ENCODE data around the gene PICALM.

PICALM gene

DNA sequence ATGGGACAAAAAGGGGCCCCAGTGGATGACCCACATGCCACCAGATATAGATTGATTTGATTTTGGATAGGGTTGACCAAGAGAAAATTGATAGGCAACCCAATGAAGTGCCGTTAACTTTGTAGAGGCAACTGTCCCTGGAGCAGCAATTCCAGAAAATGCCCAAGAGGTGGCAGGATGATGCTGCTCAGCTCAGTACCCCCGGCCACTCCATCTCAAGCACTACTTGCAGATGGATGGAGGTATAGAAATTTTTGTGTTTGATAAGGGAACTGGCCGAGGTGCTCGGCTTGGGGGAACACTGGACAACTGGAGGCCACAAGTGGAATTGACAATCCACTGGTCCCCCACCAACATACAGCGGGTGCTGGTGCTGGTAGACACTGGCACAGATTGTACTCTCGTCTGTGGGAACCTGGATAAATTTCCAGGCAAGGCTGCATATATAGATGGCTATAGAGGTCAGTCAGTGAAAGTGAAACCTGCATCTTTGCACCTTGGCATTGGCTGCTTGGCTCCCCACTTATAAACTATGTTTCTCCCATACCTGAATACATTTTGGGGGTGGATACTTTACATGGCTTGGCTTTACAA is 127.4 kb downstream of the PICALM start:
- Mint-ChIP-seq H3K27me3 (ENCODE audit: low read depth) (no peaks in the 10 kb centered on the region), H3K4me1 (no peaks in the 10 kb centered on the region), H3K9me3 (peaks cover 15% of the 10 kb centered on the region), H3K36me3 (ENCODE audit: low read depth) (peaks cover 7% of the 10 kb centered on the region), H3K27ac (no peak overlapping the region), H3K4me3 (no peak overlapping the region)
- TF ChIP-seq, protein P1, sequence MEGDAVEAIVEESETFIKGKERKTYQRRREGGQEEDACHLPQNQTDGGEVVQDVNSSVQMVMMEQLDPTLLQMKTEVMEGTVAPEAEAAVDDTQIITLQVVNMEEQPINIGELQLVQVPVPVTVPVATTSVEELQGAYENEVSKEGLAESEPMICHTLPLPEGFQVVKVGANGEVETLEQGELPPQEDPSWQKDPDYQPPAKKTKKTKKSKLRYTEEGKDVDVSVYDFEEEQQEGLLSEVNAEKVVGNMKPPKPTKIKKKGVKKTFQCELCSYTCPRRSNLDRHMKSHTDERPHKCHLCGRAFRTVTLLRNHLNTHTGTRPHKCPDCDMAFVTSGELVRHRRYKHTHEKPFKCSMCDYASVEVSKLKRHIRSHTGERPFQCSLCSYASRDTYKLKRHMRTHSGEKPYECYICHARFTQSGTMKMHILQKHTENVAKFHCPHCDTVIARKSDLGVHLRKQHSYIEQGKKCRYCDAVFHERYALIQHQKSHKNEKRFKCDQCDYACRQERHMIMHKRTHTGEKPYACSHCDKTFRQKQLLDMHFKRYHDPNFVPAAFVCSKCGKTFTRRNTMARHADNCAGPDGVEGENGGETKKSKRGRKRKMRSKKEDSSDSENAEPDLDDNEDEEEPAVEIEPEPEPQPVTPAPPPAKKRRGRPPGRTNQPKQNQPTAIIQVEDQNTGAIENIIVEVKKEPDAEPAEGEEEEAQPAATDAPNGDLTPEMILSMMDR (IDR thresholded peaks at IDR 0.05; ENCODE audit: unreplicated experiment in 3 of 3), result peak; percentile 21 to 40 (median 40)

DNA sequence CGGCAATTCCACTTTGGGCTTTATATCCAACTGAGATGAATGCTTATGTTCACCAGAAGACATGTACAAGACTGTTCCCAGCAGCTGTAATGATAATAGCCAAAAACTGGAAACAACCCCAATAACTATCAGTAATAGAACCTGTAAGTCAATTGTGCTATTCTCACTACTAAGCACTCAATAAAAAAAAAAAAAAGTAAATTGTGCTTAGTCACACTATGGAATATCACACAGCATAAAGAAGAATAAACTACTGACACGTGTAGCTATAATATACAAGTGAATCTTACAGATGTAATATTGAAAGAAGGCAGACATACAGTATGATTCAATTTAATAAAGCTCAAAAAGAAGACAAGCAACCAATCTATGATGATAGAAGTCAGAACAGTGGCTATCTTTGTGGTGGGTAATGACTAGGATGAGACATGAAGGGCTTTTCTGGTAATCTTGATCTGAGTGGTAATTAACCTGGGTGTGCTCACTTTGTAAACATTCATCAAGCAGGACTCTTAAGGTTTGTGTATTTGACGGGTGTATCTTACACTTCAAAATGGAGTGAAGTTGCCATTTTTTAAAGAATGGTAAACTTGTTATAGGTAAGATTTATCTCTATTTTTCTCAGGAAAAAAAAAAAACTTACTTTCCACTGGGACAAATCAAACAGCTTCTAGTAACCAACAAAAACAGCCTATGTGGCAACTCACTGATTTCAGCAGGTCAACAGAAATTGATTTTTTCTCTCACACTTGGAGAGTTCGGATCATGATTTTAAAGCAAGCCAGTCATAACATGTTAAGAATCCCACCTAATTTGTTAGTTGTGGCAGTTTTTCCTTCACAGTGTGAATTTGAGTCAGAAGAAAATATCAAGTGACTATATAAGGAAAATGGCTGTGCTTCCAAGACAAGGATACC is 129.5 kb downstream of the PICALM start:
- no peaks in the 10 kb centered on the region for H3K36me3 Mint-ChIP-seq (ENCODE audit: low read depth)
- H3K9me3 Mint-ChIP-seq, result peaks cover 7% of the 10 kb centered on the region
- no peaks in the 10 kb centered on the region for H3K27me3 Mint-ChIP-seq (ENCODE audit: low read depth)
- H3K27ac Mint-ChIP-seq, result no peak overlapping the region
- H3K4me3 Mint-ChIP-seq, result no peak overlapping the region
- H3K4me1 Mint-ChIP-seq, result no peaks in the 10 kb centered on the region
- TF ChIP-seq, protein P1 (IDR thresholded peaks at IDR 0.05; ENCODE audit: unreplicated experiment in 3 of 3), result no peak

DNA sequence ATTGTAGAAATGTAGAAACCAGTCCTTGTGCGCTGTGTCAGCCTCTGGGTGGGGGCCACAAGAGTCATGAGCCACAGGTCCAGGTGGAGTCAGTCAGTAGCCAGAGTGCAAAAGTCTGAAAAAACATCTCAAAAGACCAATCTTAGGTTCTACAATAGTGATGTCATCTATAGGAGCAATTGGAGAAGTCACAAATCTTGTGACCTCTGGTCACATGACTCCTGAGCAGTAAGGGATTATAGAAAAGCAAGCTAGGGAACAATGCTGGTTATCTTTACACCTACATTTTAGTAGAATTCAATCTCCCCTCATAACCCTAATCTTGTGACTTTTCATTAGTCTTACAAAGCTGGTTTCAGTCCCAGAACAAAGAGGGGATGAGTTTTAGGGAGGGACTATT is 131.0 kb downstream of the PICALM start:
- Mint-ChIP-seq H3K4me3 (no peak overlapping the region), H3K36me3 (ENCODE audit: low read depth) (no peaks in the 10 kb centered on the region), H3K9me3 (peaks cover 7% of the 10 kb centered on the region), H3K4me1 (no peaks in the 10 kb centered on the region), H3K27me3 (ENCODE audit: low read depth) (no peaks in the 10 kb centered on the region), H3K27ac (no peak overlapping the region)
- TF ChIP-seq, protein P1 (IDR thresholded peaks at IDR 0.05; ENCODE audit: unreplicated experiment in 3 of 3), result no peak

DNA sequence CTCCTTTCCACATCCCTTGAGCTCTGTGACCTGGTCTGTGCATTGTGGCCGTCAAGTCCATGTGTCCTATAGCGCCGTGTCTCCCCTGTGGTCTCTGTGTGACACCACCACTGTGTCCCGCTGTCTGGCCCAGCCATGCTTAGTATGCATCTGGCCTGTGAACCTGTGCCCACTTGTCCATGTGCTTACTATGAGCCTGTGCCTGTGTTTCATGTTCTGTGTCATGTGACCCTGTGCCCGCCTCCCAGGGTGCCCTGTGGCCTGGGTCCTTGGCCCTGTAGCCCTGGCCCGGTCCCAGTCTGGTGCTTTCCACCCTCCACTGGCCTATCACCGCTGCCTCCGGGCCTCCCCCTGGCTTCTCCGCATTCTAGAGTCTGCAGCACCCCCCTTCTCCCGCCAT is 133.1 kb downstream of the PICALM start:
- no peaks in the 10 kb centered on the region for H3K36me3 Mint-ChIP-seq (ENCODE audit: low read depth)
- H3K27me3 Mint-ChIP-seq (ENCODE audit: low read depth), result no peaks in the 10 kb centered on the region
- TF ChIP-seq, protein P1 (IDR thresholded peaks at IDR 0.05; ENCODE audit: unreplicated experiment in 3 of 3), result no peak
- peaks cover 11% of the 10 kb centered on the region for H3K9me3 Mint-ChIP-seq
- no peak overlapping the region for H3K4me3 Mint-ChIP-seq
- no peaks in the 10 kb centered on the region for H3K4me1 Mint-ChIP-seq
- no peak overlapping the region for H3K27ac Mint-ChIP-seq

DNA sequence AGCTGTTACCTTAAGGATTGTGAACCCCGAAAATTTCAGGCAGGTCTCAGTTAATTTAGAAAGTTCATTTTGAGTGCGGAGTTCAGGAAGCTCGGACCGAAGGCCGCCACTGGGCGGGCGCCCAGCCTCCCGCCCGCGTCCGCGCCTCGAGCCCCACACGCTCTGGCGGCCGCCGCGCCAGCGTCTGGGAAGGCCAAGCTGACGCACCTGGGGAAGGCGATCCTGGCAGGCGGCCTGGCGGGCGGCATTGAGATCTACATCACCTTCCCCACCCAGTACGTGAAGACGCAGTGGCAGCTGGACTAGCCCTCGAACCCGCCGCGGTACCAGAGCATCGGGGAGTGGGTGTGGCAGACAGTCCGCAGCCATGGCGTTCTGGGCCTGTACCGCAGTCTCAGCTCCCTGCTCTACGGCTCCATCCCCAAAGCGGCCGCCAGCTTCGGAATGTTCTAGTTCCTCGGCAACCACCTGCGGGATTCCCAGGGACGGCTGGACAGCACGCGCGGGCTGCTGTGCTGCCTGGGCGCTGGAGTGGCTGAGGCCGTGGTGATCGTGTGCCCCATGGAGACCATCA is 134.2 kb downstream of the PICALM start:
- TF ChIP-seq, protein P1 (IDR thresholded peaks at IDR 0.05; ENCODE audit: unreplicated experiment in 3 of 3), result no peak
- Mint-ChIP-seq H3K36me3 (ENCODE audit: low read depth) (no peaks in the 10 kb centered on the region), H3K4me3 (no peak overlapping the region), H3K27ac (no peak overlapping the region), H3K27me3 (ENCODE audit: low read depth) (no peaks in the 10 kb centered on the region), H3K9me3 (peaks cover 16% of the 10 kb centered on the region), H3K4me1 (no peaks in the 10 kb centered on the region)
